C1 segment of cervical spinal cord (tissue), 14 donors: ENCODE results near the gene USP7.
"Not testable (repeated sequence)": the region's sequence is repeated elsewhere in the genome, so short reads cannot be mapped to it uniquely, and the experiment has no call there.

ENCODE experiments used
- DNase-seq, 14 donors: peaks; one replicate each; lab custom pipeline; 2025; lab: John Stamatoyannopoulos, UW

The USP7 gene

DNA sequence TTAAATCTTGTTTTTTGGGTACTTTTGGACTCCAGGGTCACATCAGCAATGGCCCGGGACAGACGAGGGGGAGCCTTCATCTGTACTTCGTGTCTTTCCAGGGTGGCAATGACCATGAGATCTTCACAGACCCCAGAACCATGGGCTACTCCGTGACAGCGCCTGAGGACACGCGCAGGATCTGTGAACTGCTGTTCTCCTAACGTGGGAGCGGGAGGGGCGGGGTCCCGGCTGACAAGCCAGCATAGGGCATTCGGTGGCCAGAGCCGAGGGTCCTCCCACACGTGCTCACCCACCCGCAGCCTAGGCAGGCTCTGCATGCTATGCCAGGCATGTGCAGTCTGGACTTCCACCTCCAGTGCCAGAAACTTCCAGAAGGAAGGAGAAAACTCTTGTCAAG is 116.1 kb downstream of the USP7 start:
- DNase-seq: no peak

- no peak for DNase-seq
Measured at GRCh38 chr16:8847145-8847544, 116.6 kb downstream of the USP7 start.

- DNase-seq: no peak
Measured at GRCh38 chr16:8846401-8846932, 117.2 kb downstream of the USP7 start.

DNA sequence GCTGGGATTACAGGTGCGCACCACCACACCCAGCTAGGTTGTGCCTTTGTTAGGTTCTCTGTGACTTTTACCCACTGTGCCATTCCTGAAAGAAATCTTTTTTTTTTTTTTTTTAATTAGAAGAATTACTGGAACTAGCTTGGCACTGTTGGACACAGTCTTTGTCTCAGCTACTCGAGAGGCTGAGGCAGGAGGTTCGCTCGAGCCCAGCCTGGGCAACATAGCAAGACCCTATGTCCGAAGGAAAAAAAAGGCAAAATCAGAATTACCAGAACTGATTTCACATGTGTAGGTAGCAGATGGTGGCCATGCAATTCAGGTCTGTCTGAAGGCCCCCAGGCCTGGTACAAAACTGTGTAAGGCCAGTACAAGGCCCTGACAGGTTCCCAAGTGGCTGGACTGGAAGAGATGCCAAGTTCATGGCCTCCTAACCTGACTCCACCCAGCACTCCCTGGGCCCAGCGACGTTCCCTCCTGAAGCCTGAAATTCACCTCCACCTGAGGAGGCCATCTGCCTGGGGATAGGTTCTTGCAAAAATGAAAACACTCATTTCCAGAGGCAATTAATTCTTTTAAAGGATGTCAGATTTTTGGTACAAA is 117.9 kb downstream of the USP7 start:
- DNase-seq: no peak

DNA sequence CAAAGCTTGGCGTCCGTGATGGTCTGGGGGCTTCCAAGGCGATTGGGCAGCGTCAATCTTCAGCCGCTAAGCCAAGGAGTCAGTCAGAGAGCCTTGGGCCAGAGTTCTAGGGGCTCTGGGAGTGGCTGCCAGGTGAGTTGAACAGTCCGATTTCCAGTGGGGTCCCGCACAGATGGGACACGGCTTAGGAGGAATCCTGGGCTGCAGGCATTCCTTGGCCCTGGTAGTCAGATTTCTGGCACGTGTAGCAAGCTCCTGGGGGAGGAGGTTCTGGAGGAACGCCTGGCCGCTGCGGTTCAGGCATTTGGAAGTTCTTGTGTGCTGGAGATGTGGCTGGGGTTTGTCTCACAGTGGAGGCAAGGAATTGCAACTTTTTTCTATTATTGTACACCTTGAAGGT is 120.4 kb downstream of the USP7 start:
- not testable (repeated sequence) for DNase-seq
